ENCODE data around the gene CCPG1. TPM values are rescaled to one million over a fixed set of nuclear protein-coding genes. Genes with fewer than 3 reads are reported as not detected.
A peak's percentile ranks its signal among the peaks of the same experiment; 100 is the strongest.
"Not testable (repeated sequence)": the region's sequence is repeated elsewhere in the genome, so short reads cannot be mapped to it uniquely, and the experiment has no call there.

CCPG1 gene
- total RNA-seq, 2 donors from 2014 or later: 8.7 to 10.9 TPM

- no peak for ATAC-seq (replicated peaks)
- Mint-ChIP-seq H3K4me3 (peak overlapping the region; percentile 66), H3K36me3 (ENCODE audit: low read depth) (peaks cover 6% of the 10 kb centered on the region), H3K27me3 (no peaks in the 10 kb centered on the region), H3K9me3 (no peaks in the 10 kb centered on the region), H3K27ac (peak overlapping the region; percentile 87), H3K4me1 (peaks cover 20% of the 10 kb centered on the region)
These were observed 4.6 kb downstream of the CCPG1 start for GRCh38 chr15:55403531-55403930.

- peak; percentile 54 for ATAC-seq (replicated peaks)
- no peaks in the 10 kb centered on the region for H3K9me3 Mint-ChIP-seq
- no peaks in the 10 kb centered on the region for H3K27me3 Mint-ChIP-seq
- H3K27ac Mint-ChIP-seq: peak overlapping the region; percentile 87
- H3K4me3 Mint-ChIP-seq: peak overlapping the region; percentile 66
- peaks cover 20% of the 10 kb centered on the region for H3K4me1 Mint-ChIP-seq
- H3K36me3 Mint-ChIP-seq (ENCODE audit: low read depth): peaks cover 14% of the 10 kb centered on the region
These were observed 5.5 kb downstream of the CCPG1 start for GRCh38 chr15:55402707-55403106.

GRCh38 chr15:55401786-55402246, 6.3 kb downstream of the CCPG1 start:
- Mint-ChIP-seq H3K4me3 (no peak overlapping the region), H3K4me1 (peaks cover 19% of the 10 kb centered on the region), H3K27me3 (no peaks in the 10 kb centered on the region), H3K9me3 (no peaks in the 10 kb centered on the region), H3K27ac (no peak overlapping the region), H3K36me3 (ENCODE audit: low read depth) (peaks cover 20% of the 10 kb centered on the region)
- no peak for ATAC-seq (replicated peaks)

- not testable (repeated sequence) for ATAC-seq (replicated peaks); H3K27ac Mint-ChIP-seq; H3K9me3 Mint-ChIP-seq; H3K4me3 Mint-ChIP-seq; H3K27me3 Mint-ChIP-seq
- Mint-ChIP-seq H3K36me3 (ENCODE audit: low read depth) (peaks cover 22% of the 10 kb centered on the region), H3K4me1 (peaks cover 19% of the 10 kb centered on the region)
These were observed 8.1 kb downstream of the CCPG1 start for GRCh38 chr15:55400050-55400449.

- Mint-ChIP-seq H3K4me1 (peaks cover 16% of the 10 kb centered on the region), H3K27me3 (no peaks in the 10 kb centered on the region), H3K27ac (no peak overlapping the region), H3K4me3 (no peak overlapping the region), H3K9me3 (no peaks in the 10 kb centered on the region), H3K36me3 (ENCODE audit: low read depth) (peaks cover 22% of the 10 kb centered on the region)
- ATAC-seq (replicated peaks): no peak
These were observed 9.9 kb downstream of the CCPG1 start for GRCh38 chr15:55398243-55398642.

- Mint-ChIP-seq H3K9me3 (no peaks in the 10 kb centered on the region), H3K27ac (peak overlapping the region; percentile 60), H3K36me3 (ENCODE audit: low read depth) (peaks cover 22% of the 10 kb centered on the region), H3K4me3 (no peak overlapping the region), H3K27me3 (no peaks in the 10 kb centered on the region), H3K4me1 (peaks cover 8% of the 10 kb centered on the region)
- ATAC-seq (replicated peaks): no peak
These were observed 13.5 kb downstream of the CCPG1 start for GRCh38 chr15:55394694-55395093.

GRCh38 chr15:55389264-55389607, 18.9 kb downstream of the CCPG1 start:
- Mint-ChIP-seq H3K27me3 (no peaks in the 10 kb centered on the region), H3K4me3 (no peak overlapping the region), H3K4me1 (no peaks in the 10 kb centered on the region), H3K27ac (peak overlapping the region; percentile 11), H3K9me3 (no peaks in the 10 kb centered on the region), H3K36me3 (ENCODE audit: low read depth) (peaks cover 39% of the 10 kb centered on the region)
- ATAC-seq (replicated peaks): peak; percentile 70

GRCh38 chr15:55387027-55387426, 21.1 kb downstream of the CCPG1 start:
- Mint-ChIP-seq H3K9me3 (no peaks in the 10 kb centered on the region), H3K4me3 (no peak overlapping the region), H3K36me3 (ENCODE audit: low read depth) (peaks cover 54% of the 10 kb centered on the region), H3K27me3 (no peaks in the 10 kb centered on the region), H3K4me1 (peaks cover 4% of the 10 kb centered on the region), H3K27ac (peak overlapping the region; percentile 14)
- no peak for ATAC-seq (replicated peaks)

- Mint-ChIP-seq H3K27me3 (no peaks in the 10 kb centered on the region), H3K4me3 (no peak overlapping the region), H3K9me3 (no peaks in the 10 kb centered on the region), H3K4me1 (peaks cover 4% of the 10 kb centered on the region), H3K36me3 (ENCODE audit: low read depth) (peaks cover 62% of the 10 kb centered on the region), H3K27ac (peak overlapping the region; percentile 14)
- ATAC-seq (replicated peaks): no peak
These were observed 24.5 kb downstream of the CCPG1 start for GRCh38 chr15:55383687-55384086.

GRCh38 chr15:55381595-55381994, 26.6 kb downstream of the CCPG1 start:
- Mint-ChIP-seq H3K27ac (no peak overlapping the region), H3K27me3 (no peaks in the 10 kb centered on the region), H3K36me3 (ENCODE audit: low read depth) (peaks cover 57% of the 10 kb centered on the region), H3K4me3 (no peak overlapping the region), H3K4me1 (peaks cover 4% of the 10 kb centered on the region), H3K9me3 (no peaks in the 10 kb centered on the region)
- no peak for ATAC-seq (replicated peaks)

GRCh38 chr15:55379095-55379494, 29.1 kb downstream of the CCPG1 start:
- peaks cover 4% of the 10 kb centered on the region for H3K4me1 Mint-ChIP-seq
- peaks cover 55% of the 10 kb centered on the region for H3K36me3 Mint-ChIP-seq (ENCODE audit: low read depth)
- H3K4me3 Mint-ChIP-seq: no peak overlapping the region
- no peaks in the 10 kb centered on the region for H3K27me3 Mint-ChIP-seq
- H3K9me3 Mint-ChIP-seq: no peaks in the 10 kb centered on the region
- no peak overlapping the region for H3K27ac Mint-ChIP-seq
- no peak for ATAC-seq (replicated peaks)

GRCh38 chr15:55372701-55373440, 35.3 kb downstream of the CCPG1 start:
- Mint-ChIP-seq H3K27ac (peak overlapping the region; percentile 77), H3K27me3 (no peaks in the 10 kb centered on the region), H3K9me3 (no peaks in the 10 kb centered on the region), H3K36me3 (ENCODE audit: low read depth) (peaks cover 81% of the 10 kb centered on the region), H3K4me3 (peak overlapping the region; percentile 32), H3K4me1 (no peaks in the 10 kb centered on the region)
- ATAC-seq (replicated peaks): peak; percentile 28

GRCh38 chr15:55366981-55367380, 41.2 kb downstream of the CCPG1 start:
- Mint-ChIP-seq H3K4me3 (no peak overlapping the region), H3K27me3 (no peaks in the 10 kb centered on the region), H3K36me3 (ENCODE audit: low read depth) (peaks cover 44% of the 10 kb centered on the region), H3K9me3 (no peaks in the 10 kb centered on the region), H3K4me1 (no peaks in the 10 kb centered on the region), H3K27ac (no peak overlapping the region)
- no peak for ATAC-seq (replicated peaks)

- no peak for ATAC-seq (replicated peaks)
- Mint-ChIP-seq H3K4me3 (no peak overlapping the region), H3K9me3 (no peaks in the 10 kb centered on the region), H3K4me1 (no peaks in the 10 kb centered on the region), H3K36me3 (ENCODE audit: low read depth) (peaks cover 43% of the 10 kb centered on the region), H3K27ac (no peak overlapping the region), H3K27me3 (no peaks in the 10 kb centered on the region)
These were observed 45.5 kb downstream of the CCPG1 start for GRCh38 chr15:55362641-55363040.

- Mint-ChIP-seq H3K9me3 (no peaks in the 10 kb centered on the region), H3K4me1 (no peaks in the 10 kb centered on the region), H3K4me3 (no peak overlapping the region), H3K27me3 (no peaks in the 10 kb centered on the region), H3K27ac (peak overlapping the region; percentile 28), H3K36me3 (ENCODE audit: low read depth) (peaks cover 55% of the 10 kb centered on the region)
- ATAC-seq (replicated peaks): no peak
These were observed 47.1 kb downstream of the CCPG1 start for GRCh38 chr15:55361048-55361447.

Data from activated T-helper 17 cell treated with anti-CD3 and anti-CD28 coated beads, Interleukin-2, amount 50 U/mL, for 72 hours (primary cell).